Measurements from ENCODE around the gene ANKRD33B. TPM values are rescaled to one million over a fixed set of nuclear protein-coding genes. Genes with fewer than 3 reads are reported as not detected.

The ANKRD33B gene
- total RNA-seq, 6 experiments from 2014 or later, result 6.3 to 13.2 (median 11.9) TPM

DNA sequence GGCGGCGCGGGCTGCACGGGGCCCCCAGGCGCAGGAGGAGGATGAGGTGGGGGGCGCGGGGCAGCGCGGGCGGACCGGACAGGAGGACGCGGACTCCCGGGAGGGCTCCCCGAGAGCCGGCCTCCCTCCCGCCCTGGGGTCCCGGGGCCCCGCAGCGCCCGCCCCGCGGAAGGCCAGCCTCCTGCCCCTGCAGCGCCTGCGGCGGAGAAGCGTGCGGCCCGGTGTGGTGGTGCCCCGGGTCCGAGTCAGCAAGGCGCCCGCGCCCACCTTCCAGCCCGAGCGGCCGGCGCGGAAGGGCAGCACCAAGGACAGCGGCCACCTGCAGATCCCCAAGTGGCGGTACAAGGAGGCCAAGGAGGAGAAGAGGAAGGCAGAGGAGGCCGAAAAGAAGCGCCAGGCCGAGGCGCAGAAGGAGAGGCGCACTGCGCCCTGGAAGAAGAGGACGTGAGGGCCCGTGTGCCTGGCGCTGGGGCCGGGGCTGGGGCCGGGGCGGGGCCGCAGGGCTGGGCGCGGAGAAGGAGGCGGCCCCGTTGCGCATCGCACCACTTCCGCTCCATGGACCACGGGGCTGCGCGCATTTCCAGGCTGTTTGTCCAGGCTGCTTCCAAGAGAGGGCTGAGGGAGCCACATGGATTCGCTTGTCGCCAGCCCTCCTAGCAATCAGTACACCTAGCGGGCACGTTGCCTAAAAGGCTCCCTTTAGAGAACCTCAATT lies 86.0 kb downstream of the ANKRD33B start:
- no peak overlapping the region for H3K27ac Mint-ChIP-seq
- DNase-seq, result no peak
- peaks cover 19% of the 10 kb centered on the region; the same call in 1 of the 2 replicates for H3K36me3 Mint-ChIP-seq (ENCODE audit: low read depth)
- TF ChIP-seq, protein P1, sequence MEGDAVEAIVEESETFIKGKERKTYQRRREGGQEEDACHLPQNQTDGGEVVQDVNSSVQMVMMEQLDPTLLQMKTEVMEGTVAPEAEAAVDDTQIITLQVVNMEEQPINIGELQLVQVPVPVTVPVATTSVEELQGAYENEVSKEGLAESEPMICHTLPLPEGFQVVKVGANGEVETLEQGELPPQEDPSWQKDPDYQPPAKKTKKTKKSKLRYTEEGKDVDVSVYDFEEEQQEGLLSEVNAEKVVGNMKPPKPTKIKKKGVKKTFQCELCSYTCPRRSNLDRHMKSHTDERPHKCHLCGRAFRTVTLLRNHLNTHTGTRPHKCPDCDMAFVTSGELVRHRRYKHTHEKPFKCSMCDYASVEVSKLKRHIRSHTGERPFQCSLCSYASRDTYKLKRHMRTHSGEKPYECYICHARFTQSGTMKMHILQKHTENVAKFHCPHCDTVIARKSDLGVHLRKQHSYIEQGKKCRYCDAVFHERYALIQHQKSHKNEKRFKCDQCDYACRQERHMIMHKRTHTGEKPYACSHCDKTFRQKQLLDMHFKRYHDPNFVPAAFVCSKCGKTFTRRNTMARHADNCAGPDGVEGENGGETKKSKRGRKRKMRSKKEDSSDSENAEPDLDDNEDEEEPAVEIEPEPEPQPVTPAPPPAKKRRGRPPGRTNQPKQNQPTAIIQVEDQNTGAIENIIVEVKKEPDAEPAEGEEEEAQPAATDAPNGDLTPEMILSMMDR (IDR thresholded peaks at IDR 0.05), result no peak
- peaks cover 10% of the 10 kb centered on the region for H3K4me1 Mint-ChIP-seq (ENCODE audit: low read depth)
- no peaks in the 10 kb centered on the region; the same call in 1 of the 2 replicates for H3K27me3 Mint-ChIP-seq (ENCODE audit: insufficient read depth)
- no peak overlapping the region for H3K4me3 Mint-ChIP-seq
- no peaks in the 10 kb centered on the region for H3K9me3 Mint-ChIP-seq

DNA sequence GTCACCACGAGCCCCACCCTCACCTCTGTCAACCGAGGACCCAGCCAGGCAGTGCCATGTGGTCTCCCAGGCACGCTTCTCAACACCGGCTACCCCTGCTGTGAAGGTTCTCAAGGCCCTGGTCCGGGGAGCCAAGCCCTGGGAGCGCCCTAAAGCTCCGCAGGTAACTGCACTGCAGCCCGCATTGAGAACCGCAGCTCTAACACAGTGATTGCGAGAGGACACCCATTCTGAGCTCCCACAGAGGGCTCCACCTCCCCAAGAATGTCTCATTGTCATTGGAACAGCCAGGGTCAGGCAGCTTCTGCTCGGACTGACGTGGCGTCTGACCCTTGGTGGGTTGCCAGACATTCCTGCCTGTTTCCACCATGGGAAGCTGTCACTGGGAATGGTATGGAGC lies 88.3 kb downstream of the ANKRD33B start:
- Mint-ChIP-seq H3K27me3 (ENCODE audit: insufficient read depth) (no peaks in the 10 kb centered on the region; the same call in 1 of the 2 replicates), H3K27ac (no peak overlapping the region), H3K36me3 (ENCODE audit: low read depth) (peaks cover 19% of the 10 kb centered on the region; the same call in 1 of the 2 replicates), H3K4me1 (ENCODE audit: low read depth) (0 out of 2 replicates have a peak, but pooled peaks cover 6% of the 10 kb centered on the region), H3K4me3 (no peak overlapping the region), H3K9me3 (no peaks in the 10 kb centered on the region)
- no peak for DNase-seq
- TF ChIP-seq, protein P1 (IDR thresholded peaks at IDR 0.05), result no peak

DNA sequence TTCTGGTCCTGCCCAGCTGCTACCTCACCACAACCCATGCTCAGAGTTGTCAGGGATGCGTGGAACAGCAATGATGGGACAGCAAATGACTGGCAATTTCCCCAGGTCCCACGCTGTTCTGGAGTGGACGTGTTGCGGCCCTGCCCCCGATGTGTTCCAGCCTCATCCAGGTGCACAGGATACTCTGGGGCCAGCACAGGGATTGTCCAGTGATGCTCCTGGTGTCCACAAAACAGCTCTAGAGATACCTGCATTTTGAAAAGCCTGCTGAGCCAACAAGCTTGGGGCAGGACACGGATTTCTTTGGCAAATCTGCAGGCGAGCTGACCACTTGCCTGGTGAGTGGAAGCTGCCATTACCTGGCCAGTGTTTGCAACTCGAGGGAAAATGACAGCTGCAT lies 88.7 kb downstream of the ANKRD33B start:
- Mint-ChIP-seq H3K4me1 (ENCODE audit: low read depth) (0 out of 2 replicates have a peak, but pooled peaks cover 6% of the 10 kb centered on the region), H3K27me3 (ENCODE audit: insufficient read depth) (no peaks in the 10 kb centered on the region; the same call in 1 of the 2 replicates), H3K4me3 (no peak overlapping the region), H3K36me3 (ENCODE audit: low read depth) (peaks cover 19% of the 10 kb centered on the region; the same call in 1 of the 2 replicates), H3K27ac (no peak overlapping the region), H3K9me3 (no peaks in the 10 kb centered on the region)
- no peak for DNase-seq
- TF ChIP-seq, protein P1 (IDR thresholded peaks at IDR 0.05), result no peak

DNA sequence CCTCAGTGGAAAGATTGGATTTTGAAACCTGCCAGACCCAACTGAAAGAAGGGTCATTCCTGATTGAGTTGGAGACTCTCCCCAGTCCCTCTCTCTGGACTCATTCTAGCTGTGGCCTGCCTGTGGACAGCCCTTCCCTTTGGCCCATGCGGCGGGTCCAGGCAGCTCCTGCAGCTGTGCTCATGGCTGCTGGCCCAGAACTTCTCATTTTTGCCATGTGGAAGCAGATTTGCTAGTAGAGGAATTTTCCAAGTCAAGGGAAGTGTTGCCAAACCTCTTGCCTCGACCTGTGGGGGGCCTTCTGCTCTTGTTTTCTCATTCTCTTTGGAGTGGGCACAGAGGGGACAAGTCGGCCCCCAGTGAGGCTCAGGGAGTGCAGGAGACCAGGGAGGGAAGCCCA lies 89.2 kb downstream of the ANKRD33B start:
- H3K4me1 Mint-ChIP-seq (ENCODE audit: low read depth), result 0 out of 2 replicates have a peak, but pooled peaks cover 6% of the 10 kb centered on the region
- TF ChIP-seq, protein P1 (IDR thresholded peaks at IDR 0.05), result no peak
- H3K27ac Mint-ChIP-seq, result no peak overlapping the region
- no peaks in the 10 kb centered on the region; the same call in 1 of the 2 replicates for H3K27me3 Mint-ChIP-seq (ENCODE audit: insufficient read depth)
- no peaks in the 10 kb centered on the region for H3K9me3 Mint-ChIP-seq
- H3K4me3 Mint-ChIP-seq, result no peak overlapping the region
- H3K36me3 Mint-ChIP-seq (ENCODE audit: low read depth), result peaks cover 19% of the 10 kb centered on the region; the same call in 1 of the 2 replicates
- no peak for DNase-seq

DNA sequence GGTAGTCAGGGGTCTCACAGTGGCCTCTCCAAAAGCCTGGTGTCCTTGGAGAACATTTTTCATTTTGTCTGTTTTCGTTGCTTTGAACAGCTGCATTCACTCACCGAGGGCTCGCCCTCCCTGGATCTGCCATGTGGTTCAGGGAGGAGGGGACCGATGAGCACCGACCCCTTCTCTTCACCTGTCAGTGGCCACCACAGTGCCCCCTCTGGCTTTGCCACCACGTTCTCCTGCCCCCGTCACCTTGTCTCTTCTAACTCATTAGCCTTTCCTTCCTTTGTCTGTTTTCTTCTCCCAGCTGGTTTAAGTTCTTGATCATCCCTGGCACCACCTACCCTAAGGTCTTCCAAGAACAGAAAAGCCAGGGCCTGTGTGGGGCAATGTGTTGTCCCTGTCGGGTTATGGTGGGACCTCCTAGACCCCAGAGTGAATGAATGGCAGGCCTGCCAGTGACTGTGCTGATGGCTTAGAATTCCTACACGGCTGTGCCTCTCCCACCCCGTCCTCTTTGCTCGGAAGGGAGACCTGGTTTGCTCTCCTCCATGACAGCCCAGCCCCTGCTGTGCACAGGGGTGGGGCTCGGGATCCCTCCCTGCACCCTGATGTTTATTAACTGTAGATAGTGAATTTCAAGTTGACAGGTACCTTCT lies 90.0 kb downstream of the ANKRD33B start:
- Mint-ChIP-seq H3K27ac (no peak overlapping the region), H3K36me3 (ENCODE audit: low read depth) (peaks cover 19% of the 10 kb centered on the region; the same call in 1 of the 2 replicates), H3K4me3 (no peak overlapping the region), H3K9me3 (no peaks in the 10 kb centered on the region), H3K27me3 (ENCODE audit: insufficient read depth) (no peaks in the 10 kb centered on the region; the same call in 1 of the 2 replicates), H3K4me1 (ENCODE audit: low read depth) (0 out of 2 replicates have a peak, but pooled peaks cover 6% of the 10 kb centered on the region)
- no peak for DNase-seq
- TF ChIP-seq, protein P1 (IDR thresholded peaks at IDR 0.05), result no peak

Measured in HFFc6 (cell line).